Frontal cortex (tissue), 4 donors: Measurements from ENCODE around the gene CPM. TPM values are rescaled to one million over a fixed set of nuclear protein-coding genes. Genes with fewer than 3 reads are reported as not detected.
"Not testable (repeated sequence)": the region's sequence is repeated elsewhere in the genome, so short reads cannot be mapped to it uniquely, and the experiment has no call there.

Experiments
- DNase-seq, 2 donors: peaks; one replicate each; pipeline ENCODE4 v3.0.0; 2012; ENCODE audit warnings: low spot score in 2 of 2
- FAIRE-seq: peaks from 2 replicates; lab custom pipeline; 2012; peaks lifted over from hg19 to GRCh38; lab: Jason Lieb, UNC
- total RNA-seq: library from RNA; depleted of rRNA; stranded (reverse); fragments of >200 nt; gene quantifications from one replicate; pipeline ENCODE4 v1.2.3, GENCODE V29; 2014
- donor health status: control.
- donor health status: control.
- donor health status: control.

CPM gene
- total RNA-seq, 1 donor from 2014 or later: 2.9 TPM

DNA sequence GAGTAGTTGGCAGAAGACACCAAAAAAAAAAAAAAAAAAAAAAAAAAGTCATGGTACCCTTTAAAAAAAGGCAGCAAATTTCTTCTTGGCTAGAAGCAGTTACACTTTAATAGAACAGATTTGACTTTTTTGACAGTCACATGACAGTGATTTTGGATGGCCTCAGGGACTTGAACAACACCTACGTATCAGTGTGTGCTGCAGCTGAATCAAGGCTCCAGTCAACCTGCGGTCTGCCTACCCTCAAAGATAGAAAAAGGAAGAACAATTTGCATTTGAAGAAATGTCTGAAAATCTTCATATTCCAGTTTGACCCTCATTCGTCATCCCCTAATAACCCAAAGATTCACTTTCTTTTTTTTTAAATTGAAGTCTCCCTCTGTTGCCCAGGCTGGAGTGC, 71.1 kb downstream of the CPM start:
- no peak for DNase-seq

DNA sequence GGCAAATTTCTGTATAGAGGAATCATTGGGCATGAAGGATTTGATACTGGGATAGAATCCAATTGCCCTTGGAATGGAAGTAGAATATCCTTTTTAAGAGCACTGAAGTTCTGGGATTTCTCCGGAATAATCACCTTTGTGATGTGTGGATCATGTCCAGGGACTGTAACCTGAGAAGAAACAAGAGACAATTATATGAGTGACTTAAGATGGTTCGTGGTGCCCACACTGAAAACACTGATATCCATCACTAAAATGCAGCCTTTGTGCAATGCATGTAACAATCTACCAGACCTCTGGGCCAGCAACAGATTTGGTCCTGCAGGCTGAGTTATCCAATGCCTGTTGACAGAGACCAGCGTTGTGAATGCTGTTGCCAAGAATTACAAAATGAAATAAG, 76.5 kb downstream of the CPM start:
- no peak for DNase-seq
- no peak for FAIRE-seq

More for the DNA sequence above, 71.1 kb downstream of the CPM start:
- FAIRE-seq: no peak

DNA sequence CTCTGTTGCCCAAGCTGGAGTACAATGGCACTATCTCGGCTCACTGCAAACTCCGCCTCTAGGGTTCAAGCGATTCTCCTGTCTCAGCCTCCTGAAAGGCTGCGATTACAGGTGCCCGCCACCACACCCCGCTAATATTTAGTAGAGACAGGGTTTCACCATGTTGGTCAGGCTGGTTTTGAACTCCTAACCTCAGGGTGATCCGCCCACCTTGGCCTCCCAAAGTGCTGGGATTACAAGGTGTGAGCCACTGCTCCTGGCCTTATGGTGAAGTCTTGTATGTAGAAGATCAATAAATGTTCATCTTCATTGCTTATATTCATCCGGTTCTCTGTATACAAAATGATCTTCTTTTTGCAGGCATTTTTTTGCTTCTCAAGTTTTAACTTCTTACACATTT, 77.2 kb downstream of the CPM start:
- DNase-seq: no peak
- FAIRE-seq: no peak

DNA sequence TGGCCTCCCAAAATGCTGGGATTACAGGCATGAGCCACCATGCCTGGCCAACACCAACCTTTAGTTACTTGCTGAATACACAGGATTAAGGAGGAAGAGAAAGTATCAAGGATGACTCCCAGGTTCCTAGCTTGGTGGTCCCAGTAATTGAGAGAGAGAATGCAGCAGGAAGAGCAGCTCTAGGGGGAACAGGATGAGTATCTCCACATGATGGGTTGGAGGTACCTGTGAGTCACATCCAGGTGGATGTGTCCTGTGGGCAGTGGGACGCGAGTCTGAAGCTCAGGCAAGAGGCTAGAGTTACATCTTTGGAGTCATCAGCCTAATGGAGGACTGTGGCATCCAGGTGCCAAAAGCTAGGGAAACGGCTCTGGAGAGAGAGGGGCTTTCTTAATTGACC, 77.9 kb downstream of the CPM start:
- DNase-seq: no peak
- no peak for FAIRE-seq

DNA sequence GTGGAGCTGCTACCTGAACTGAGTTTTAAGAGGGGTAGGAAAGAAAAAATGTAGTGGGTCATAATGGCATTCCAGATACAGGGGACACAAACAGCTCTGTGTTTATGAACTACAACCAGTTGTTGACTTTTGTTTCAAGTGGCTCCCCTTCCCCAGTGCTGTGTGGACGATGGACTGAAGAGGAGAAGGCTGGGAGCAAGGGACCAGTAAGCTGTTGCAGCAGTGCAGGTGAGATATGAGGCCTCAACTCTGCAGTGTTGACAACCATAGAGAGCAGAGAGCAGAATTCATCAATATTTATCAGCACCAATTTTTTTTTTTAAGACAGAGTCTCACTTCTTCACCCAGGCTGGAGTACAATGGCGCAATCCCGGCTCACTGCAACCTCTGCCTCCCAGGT, 78.4 kb downstream of the CPM start:
- DNase-seq (no peak), FAIRE-seq (no peak)

DNA sequence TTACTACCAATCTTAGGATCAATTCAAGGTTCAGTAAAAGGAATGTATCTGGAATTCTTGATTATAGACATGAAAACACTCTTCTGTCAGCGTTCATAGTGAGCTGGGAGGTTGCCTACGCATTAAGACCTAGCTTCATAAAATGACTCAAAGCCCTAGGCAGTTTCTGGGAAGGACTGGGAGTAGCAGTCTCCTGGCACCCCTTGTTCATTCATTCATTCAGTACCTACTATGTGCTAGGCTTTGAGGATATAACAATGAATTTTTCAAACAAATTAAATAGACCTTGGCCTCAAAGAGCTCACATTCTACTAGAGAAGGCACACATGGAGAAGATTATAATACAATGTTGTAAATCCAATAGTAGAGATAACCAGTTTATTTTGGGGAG, 78.9 kb downstream of the CPM start:
- FAIRE-seq: no peak

DNA sequence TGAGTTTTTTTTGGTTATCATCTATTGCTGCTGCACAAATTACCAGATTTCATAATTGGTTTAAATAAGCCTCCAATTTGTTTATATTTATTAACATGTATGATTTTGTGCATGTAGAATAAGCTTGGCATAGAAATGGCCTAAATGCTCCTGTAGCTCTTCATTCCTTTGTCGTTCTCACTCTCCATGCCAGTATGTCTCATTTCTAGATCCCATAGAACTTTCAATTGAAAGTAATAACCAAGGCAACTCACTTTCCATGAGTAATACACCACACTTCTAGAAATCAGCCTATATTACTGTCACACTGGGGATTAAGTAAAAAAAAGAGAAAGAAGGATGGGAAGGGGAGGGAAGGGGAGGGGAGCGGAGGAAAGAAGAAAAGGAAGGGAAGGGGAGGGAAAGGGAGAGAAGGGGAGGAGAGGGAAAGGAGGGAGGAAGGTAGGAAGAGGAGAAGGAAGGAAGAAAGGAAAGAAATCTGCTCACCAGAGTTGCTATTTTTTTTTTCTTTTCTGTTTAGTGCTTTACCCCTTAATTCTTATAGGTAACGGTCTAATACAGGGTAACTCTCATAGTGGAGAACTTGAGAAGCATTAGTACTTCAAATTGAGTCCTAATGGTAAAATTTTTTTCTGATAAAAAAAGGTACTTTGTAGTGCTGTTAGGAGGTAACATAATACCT, 79.4 kb downstream of the CPM start:
- FAIRE-seq (no peak), DNase-seq (no peak)

More for the DNA sequence above, 78.9 kb downstream of the CPM start:
- no peak for DNase-seq

DNA sequence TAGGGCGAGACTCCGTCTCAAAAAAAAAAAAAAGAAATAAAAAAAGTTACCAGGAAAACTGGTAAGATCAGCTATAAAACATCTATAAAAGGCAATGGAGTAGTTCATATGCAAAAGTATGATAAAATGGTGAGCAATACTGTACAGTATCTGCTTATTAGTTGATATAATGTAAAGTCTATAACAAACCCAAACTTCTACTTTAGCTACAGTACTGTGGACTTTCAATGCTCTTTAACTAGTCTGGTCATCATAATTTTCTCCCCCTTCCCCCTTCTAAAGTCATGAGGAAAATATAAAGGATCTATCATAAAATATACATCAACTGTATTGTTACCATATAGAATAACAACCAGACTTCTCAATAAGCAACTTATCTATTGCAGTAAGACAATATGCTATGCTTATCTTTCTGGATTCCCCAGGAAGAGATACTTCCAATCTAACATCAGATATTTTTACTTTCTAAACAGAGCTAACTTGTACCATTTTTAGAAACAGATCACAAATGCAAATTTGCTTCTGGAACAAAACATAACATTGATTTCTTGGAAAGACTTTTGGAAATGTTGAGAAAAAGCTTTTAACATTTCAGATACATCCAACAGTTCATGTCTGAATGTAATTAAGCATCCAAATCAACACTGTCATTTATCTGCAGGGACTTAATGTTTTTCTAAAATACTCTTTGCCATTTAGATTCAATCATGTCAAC, 81.2 kb downstream of the CPM start:
- DNase-seq: no peak
- FAIRE-seq: no peak

DNA sequence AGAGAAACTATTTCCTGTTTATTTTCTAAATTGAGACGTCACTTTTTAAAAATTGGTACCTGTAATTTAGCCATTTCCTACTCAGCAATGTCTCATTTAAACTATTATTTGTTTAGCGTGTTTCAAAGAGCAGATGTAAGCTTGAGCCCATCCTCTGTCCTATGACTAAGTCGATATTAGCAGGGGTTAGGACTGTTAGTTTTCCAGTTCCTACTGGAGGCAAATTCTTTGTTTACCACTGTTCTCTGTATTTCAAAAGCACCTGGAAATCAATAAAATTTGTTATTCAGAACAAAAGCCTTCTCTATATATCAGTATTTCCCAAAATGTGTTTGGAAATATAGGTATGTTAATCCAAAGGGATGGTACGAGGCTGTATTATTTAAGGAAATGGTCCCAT, 82.6 kb downstream of the CPM start:
- no peak for FAIRE-seq
- no peak for DNase-seq

DNA sequence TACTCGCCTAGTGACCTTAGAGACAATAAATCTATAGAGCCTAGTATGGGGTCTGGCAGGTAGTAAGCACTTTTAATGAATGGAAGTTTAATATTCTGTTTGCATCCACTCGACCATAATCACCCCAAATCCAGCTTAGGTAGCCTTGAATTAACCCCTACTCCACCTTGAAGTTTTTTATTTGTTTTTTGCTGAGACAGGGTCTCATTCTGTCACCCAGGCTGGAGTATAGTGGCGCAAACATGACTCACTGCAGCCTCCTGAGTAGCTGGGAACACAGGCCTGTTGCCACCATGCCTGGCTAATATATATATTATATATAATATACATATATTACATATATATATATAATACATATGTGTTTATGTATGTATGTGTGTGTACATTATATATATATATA, 86.2 kb downstream of the CPM start:
- DNase-seq: no peak
- no peak for FAIRE-seq

DNA sequence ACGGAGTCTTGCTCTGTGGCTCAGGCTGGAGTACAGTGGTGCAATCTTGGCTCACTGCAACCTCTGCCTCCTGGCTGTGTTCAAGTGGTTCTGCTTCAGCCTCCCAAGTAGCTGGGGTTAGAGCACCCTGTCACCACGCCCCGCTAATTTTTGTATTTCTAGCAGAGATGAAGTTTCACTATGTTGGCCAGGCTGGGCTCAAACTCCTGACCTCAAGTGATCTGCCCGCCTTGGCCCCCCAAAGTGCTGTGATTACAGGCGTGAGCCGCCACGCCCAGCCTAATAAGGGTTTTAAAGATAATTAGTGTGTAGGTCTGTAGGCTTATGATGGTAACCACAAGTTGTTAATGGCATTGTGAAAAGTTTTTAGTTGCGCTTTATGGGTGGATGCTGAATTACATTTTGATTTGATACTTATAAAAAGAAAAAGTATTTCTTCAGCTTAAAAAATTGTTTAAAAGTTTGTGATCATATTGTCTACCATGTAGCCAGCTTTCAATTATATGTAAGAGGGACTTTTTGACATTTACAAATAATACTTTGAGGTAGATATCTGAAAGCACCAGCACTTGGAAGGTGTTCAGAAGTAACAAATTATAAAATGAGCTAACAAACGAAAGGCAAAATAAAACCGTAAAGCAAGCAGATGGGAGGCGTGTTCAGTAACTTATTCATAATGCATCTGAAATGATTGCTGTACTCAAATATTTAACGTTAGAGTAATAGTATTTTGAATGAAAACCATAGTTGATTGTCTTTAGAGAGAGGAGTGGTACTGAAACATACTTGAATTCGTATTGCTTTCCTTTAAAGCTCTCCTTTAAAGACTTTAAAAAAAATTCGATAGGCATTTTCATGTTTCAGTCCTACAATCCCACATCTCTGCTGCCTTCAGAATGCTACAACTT, 87.9 kb downstream of the CPM start:
- FAIRE-seq (no peak), DNase-seq (no peak)

DNA sequence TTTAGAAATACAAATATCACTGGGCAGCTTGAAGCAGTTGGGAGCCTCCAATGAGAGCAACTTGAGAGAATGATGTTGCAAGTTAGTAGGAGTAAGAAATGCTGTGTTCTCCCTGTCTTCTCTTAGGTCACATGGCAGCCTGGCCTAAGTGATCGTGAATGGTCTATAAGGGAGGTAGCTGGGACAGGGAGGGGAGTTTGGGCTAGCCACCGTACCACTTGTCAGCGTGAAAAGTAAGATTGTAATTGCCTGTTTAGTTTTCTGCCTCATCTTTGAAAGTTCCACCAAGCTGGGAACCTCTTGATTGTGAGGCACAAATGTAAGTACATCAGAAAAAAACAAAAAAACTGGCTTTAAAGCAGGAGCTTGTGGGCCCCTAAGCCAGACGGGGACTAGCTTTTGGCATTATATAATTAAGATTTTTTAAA, 88.6 kb downstream of the CPM start:
- DNase-seq (no peak), FAIRE-seq (no peak)

DNA sequence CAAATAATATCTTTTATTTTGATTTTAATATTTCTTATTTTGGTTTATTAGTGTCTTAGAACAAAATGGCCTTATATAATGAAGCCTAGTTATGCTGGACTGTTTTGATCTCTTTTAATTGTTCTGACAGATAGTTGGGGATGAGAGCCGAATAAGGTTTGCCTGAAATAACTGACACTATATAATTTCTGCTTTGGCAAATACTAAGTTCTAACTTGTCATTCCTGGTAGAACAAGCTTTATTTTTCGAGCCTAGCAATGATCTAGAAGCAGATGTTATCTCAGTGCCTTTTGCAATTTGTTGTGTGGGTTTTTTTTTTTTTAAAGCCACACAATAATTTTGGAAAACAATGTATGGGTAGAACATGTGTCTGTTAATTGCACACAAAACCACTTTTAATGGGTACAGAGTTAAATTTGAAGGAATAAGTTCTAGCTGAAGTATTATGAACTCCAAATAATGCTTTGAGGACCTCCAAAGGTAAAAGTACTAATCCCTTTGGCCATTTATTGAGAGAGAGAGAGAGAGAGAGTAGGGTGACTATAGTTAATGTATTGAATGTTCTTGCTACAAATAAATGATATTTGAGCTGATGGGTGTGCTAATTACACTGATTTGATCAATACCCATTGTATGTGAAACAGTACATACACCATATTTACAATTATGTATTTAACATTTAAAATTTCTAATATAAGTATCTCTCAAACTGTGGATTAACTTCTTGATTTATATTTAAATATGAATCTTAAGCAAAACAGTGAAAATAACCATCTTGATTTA, 90.0 kb downstream of the CPM start:
- no peak for FAIRE-seq

DNA sequence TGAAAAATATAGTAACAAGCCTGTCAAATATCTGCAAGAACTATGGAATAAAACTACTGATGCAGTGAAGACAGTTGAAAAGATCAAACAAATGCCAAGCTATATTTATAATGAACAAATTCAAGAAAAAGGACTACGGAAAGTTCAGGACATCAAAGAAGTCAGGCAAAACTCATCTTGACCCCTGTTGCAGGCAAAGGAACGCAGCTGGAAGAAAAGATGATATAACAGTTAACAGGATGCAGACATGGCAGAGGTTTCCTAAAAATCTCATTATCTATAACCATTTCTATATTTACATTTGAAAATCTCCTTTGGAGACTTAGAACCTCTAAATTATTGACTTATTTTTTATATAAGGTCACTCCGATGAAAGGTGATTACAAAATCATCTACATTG, 90.8 kb downstream of the CPM start:
- DNase-seq (no peak), FAIRE-seq (no peak)

More for the DNA sequence above, 90.0 kb downstream of the CPM start:
- DNase-seq: no peak

DNA sequence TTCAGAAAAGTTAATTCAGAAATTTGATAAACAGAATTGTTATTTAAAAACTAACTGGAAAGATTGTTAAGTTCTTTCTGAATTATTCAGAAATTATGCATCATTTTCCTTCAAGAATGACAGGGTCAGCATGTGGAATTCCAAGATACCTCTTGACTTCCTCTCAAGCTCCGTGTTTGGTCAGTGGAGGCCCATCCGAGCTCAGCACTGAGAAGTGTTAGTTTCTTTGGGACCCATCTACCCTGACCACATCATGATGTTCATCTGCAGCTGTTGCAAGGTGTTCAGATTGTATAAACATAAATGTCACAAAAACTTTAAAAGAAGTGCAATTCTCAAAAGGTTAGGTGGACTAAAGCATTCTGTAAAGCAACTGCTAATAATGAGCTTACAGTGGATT, 91.3 kb downstream of the CPM start:
- FAIRE-seq (no peak), DNase-seq (no peak)

DNA sequence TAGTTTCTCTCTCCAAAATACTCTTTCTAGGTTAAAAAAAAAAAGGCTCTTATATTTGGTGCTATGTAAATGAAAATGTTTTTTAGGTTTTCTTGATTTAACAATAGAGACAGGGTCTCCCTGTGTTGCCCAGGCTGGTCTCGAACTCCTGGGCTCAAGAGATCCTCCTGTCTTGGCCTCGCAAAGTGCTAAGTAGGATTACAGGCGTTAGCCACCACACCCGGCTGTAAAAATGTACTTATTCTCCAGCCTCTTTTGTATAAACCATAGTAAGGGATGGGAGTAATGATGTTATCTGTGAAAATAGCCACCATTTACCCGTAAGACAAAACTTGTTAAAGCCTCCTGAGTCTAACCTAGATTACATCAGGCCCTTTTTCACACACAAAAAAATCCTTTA, 91.8 kb downstream of the CPM start:
- not testable (repeated sequence) for FAIRE-seq, DNase-seq

DNA sequence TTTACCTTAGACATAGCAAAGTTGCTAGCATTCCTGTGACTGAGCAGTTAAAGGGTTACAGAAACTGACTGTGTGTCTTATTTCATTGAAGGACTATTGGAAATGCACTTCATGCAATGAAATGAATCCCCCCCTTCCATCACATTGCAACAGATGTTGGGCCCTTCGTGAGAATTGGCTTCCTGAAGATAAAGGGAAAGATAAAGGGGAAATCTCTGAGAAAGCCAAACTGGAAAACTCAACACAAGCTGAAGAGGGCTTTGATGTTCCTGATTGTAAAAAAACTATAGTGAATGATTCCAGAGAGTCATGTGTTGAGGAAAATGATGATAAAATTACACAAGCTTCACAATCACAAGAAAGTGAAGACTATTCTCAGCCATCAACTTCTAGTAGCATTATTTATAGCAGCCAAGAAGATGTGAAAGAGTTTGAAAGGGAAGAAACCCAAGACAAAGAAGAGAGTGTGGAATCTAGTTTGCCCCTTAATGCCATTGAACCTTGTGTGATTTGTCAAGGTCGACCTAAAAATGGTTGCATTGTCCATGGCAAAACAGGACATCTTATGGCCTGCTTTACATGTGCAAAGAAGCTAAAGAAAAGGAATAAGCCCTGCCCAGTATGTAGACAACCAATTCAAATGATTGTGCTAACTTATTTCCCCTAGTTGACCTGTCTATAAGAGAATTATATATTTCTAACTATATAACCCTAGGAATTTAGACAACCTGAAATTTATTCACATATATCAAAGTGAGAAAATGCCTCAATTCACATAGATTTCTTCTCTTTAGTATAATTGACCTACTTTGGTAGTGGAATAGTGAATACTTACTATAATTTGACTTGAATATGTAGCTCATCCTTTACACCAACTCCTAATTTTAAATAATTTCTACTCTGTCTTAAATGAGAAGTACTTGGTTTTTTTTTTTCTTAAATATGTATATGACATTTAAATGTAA, 93.5 kb downstream of the CPM start:
- no peak for FAIRE-seq
- no peak for DNase-seq

DNA sequence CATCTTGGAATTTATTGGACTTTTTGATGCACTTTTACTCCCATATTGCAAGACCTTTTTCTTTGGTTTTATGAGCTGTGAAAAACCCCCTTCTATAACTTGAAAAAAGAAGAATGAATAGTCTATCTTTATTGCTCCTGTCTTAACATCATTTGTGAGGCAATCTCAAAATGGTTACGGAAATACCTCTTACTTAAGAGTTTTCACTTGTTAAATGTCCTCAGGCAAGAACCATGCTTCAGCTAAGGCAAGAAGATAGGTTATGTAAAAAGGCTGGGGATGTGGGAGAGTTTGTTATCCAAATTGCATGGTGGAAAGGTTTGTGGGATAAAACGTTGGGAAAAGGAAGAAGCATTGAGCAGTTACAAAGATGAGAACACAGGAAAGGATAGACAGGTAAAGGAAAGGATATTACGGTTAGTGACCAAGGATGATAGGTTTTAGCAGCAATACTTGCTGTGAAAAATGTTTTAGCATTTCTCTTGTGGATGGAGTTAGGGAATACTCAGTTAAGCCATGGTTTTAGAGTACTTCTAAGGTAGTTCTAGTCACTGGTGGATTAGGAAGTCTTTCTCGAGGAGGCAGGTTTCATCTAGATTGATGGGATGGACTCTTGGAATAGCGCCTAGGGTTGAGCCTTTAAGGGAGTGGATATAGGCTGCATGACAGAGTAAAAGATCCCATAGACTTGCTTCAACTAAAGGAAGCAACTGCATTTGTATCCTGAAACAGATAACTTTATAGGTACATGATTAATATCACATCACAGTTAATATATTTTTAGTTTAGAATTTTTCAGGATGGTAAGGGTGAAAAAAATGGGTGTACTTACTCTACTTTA, 94.7 kb downstream of the CPM start:
- FAIRE-seq: no peak

More for the DNA sequence above, 94.7 kb downstream of the CPM start:
- DNase-seq: no peak
